ENCODE data around the gene CCNQ.

CCNQ gene

DNA sequence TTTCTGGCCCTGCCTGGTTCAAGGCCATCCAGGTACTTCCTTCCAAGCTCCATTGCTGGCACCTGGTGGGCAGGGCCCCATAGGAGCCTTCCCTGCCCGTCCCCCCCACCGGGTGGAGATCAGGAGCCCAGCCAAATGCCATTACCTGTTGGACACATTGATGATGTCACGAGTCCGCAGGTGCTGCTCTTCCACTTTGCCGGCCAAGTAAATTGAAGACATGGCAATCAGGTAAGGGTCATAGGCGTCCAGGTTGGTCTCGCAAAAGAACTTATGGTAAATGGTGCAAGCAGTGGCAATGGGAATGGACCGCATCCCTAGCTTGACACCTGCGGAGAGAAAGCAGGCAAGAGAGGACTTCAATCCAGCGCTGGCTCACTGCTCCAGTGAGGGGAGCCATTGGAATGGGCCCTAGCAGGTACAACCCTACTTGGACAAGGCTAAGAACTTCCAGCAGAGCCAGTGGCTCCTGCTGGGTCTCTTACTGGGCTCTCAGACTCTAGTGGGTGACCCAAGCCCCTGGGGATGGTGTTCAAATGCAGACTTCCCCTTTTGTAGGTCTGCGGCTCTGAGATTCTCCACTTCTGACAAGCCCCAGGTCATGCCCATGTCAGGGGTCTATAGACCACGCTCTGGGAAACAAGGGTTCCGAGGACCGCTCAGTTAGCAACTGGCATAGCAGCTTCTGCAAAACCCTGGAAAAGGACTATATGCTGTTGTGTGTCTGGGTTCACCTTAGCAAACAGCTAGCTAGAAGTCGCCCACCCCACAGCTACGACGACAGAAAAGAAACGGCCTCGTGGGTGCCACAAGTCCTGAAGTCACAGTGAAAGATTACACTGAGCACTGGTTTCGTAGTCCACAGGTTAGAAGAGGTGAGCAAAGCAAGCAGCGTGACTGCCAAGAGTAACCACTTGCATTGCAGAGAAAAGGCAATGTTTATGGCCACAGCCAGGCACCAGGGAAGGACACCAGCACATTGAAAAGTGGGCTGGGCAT lies 2.8 kb downstream of the CCNQ start:
- DNase-seq, result no peak

GRCh38 chrX:153595387-153595786 lies 3.6 kb downstream of the CCNQ start:
- no peak for DNase-seq

GRCh38 chrX:153593811-153594500 lies 5.0 kb downstream of the CCNQ start:
- no peak for DNase-seq

DNA sequence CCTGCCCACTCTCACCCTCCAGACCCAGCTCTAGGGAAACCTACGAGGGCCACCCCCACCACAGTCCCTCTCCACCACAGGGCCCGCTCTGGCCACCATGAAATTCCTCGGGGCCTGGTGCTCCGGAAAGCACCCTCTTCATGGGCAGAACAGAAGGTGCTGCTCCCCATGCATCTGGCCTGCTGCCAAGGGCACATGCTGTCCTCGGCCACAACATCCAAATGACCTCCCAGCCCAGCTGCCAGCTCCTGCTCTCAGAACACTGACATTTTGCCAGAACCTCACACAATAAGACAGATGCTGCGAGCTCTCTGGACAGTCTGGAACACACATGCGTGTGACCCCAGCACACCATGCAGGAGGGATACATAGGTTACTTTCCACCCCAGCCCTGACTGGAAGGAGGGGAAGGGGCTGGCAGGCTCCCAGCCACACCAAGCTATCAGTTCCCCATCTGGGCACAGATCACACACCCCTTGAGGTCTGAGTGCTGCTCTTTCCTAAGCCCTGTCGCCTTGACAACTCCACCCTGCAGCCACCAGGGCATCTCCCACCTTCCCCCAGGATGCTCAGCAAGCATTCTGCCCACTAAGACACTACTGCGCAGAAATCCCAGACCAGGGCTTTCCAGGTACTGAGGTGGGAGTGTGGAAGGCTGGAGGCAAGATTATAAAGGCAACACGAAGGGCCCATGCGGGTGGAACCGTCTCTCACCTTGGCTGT lies 5.8 kb downstream of the CCNQ start:
- DNase-seq, result no peak

- no peak for DNase-seq
Observed at GRCh38 chrX:153592091-153592833, 6.7 kb downstream of the CCNQ start.

GRCh38 chrX:153590961-153591956 lies 7.7 kb downstream of the CCNQ start:
- DNase-seq, result peak in 1 of 6 experiments; percentile 1

DNA sequence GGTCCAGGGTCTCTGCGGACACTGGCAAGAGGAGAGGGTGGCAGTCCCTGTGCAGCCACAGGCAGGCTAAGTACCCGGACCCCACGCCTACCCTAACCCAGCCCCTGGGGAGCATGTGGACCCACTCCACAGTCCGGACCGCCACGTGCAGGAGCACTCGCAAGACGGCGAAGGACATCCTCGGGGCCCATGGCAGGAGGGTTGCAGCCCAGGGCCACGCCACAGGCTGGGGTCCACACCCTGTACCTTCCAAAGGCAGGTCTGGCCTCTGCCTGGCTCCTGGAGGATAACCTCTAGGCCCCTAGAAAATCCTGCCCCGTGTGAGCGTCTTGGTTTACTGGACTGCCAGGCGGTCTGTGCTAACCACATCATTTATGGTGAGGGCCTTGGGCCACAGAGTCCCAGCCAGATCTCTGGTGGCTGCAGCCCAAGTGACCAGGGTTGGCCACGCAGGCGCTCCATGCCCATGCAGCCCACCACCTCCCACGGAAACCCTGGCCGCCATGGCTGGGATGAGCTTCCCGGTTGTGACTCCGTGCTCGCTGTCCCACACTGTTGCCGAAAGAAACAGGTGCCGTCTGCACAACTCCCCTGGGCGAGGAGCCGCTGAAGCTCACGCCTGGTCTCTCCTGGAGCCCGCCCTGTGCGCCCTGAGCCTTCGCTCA lies 10.0 kb downstream of the CCNQ start:
- DNase-seq, result no peak

- no peak for DNase-seq
Observed at GRCh38 chrX:153588021-153588781, 10.7 kb downstream of the CCNQ start.

GRCh38 chrX:153587342-153587741 lies 11.6 kb downstream of the CCNQ start:
- no peak for DNase-seq

DNA sequence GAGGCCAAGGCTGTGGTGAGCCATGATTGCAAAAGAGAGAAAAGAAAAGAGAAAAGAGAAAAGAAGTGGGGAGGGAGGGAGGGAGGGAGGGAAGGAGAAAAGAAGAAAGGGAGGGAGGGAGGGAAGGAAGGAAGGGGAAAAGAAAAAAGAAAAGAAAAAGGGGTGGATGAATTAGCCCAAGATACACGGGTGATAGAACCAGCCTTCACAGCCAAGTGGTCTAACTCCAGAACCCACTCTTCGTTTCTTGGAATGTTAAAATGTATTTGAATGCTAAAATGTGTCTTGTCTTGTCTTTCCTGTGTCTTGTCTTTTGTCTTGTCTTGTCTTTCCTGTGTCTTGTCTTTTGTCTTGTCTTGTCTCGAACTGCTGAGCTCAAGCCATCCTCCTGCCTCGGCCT lies 13.1 kb downstream of the CCNQ start:
- DNase-seq, result no peak

- DNase-seq, result no peak
Observed at GRCh38 chrX:153583433-153583832, 15.5 kb downstream of the CCNQ start.

- DNase-seq, result peak; percentile 30 to 70 (median 62)
Observed at GRCh38 chrX:153582896-153583295, 16.0 kb downstream of the CCNQ start.

DNA sequence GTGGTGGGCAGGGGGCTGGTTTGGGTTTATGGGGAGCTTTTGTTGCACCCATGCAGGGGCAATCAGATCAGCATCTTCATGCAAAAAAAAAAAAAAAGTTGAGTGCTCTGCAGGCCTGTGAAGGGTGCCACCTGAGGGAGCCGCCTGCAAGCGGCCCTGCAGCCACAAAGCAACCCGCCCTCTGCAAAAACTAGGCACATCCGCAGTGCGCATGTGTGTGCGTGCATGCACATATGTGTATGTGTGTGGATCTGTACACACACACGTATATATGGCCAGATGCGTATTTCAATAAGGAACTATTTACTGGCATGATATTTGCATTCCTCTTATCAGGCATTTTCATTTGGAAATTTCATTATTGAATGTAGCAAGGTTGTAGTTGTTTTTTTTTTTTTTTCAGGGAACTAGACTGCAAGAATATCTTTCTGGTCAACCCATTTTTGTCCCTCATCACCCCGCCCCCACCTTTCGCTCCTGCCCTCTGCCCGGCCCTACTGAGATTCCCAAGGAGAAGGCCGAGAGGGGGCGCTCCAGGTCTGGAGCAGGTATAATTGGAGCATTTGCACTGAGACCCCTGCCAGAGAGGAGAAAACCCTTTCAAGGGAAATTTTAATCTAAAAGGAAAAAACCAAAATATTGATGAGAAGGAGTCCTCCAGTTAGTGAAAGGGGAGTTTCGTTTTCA lies 18.1 kb downstream of the CCNQ start:
- DNase-seq, result peak in 1 of 6 experiments; percentile 18

DNA sequence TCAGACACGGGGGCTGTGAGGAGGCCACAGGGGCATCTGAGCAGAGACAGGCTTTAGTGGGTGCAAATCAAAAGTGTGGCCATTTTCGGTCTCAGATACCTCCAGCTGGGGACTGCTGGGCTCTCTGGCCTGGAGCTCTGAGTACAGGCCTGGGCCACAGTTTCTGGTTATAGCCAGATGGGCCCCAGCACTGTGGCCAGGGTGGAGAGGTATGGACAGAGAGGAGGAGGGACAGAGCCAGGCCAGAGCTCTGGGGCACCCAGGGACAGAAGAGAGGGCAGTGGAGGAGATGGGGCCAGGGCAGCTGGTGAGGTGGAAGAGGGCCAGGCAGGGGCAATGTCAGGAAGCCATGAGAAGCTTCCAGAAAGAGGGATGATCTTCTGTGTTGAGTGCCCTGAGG lies 20.1 kb downstream of the CCNQ start:
- no peak for DNase-seq

DNA sequence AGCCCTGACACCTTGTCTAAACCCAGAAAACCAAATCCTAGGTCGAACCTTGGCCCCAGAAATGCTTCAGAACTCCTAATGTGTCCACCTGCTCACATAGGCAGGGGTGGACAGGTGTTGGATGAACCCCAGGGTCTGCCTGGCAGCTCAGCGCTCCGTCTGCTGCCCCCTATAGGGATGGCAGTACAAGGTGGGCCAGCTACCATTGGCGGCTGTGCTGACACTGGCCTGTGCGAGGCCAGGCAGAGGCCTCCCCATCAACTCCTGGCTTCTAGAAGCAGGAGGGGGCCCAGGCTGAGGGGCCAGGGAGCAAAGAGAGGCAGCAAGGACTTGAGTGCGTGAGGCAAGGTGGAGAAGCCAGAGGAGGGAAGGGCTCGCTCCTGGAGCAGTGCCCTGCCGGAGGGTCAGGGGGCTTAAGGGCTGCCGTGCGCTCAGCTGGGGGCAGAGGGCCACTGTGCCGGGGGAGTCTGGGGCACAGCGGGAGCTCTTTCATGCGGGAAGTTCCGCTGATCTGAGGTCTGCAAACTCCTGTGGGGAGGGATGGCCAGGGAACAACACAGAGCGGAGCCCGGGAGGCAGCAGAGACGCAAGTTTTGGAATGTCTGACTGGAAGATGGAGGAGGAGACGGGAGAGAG lies 20.6 kb downstream of the CCNQ start:
- DNase-seq, result no peak

- no peak for DNase-seq
Observed at GRCh38 chrX:153576961-153577360, 22.0 kb downstream of the CCNQ start.

GRCh38 chrX:153576239-153576870 lies 22.6 kb downstream of the CCNQ start:
- no peak for DNase-seq

DNA sequence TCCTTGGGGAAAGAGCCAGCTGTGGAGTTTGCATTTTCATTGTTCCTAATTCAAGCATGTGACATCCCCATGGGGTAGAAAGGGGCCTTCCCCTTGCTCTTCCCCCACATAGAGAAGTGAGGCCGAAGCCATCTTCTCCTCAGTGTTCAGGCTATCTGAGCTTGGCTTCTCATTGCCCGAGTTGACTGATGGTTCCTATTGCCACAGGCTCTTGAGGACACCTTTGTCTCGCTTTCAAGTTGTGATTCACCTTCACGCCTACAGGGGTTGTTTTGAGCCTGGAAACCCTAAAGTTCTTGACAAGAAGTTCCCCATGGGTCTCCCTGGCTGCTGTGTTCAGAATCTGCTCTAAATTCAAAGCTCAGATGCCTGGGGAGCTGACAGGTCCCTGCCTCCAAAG lies 25.0 kb downstream of the CCNQ start:
- no peak for DNase-seq
